Suppressor macrophage (primary cell): ENCODE measurements around the gene DTX2.
"Not testable (repeated sequence)": the region's sequence is repeated elsewhere in the genome, so short reads cannot be mapped to it uniquely, and the experiment has no call there.

Experiments used
- DNase-seq, 4 experiments: peaks; one replicate each; pipeline ENCODE4 v3.0.0-alpha.2; 2020 to 2022
- total RNA-seq, 17 experiments: gene quantifications; one replicate each; lab custom pipeline; 2026; ENCODE audit warnings: mixed read lengths in 6 of 17, inconsistent platforms in 3 of 17; lab: John Stamatoyannopoulos, UW

Gene DTX2
- 7.8 to 55.2 (median 21.0) reads per million in 17 experiments for total RNA-seq

- DNase-seq: not testable (repeated sequence)
These were observed at the start of gene DTX2 for GRCh38 chr7:76461464-76462101. Gene DTX2 (plus strand): TSS chr7:76461709. CDS start chr7:76480510, 18,801 bp downstream.

DNA sequence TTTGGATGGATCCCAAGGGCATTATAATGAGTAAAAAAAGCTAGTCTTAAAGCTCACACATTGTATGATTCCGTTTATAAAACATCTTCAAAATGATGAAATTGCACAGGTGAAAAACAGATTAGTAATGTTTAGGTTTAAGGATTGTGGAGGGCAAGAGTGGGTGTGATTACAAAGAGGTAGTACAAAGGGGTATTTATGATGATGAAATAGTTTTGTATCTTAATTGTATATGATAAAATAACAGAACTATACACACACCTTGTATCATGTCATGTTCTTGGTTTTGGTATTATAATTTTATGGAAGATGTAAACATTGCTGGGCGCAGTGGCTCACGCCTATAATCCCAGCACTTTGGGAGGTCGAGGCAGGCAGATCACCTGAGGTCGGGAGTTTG lies 49.3 kb upstream of the DTX2 start:
- DNase-seq: no peak

GRCh38 chr7:76417654-76418310 lies 43.7 kb upstream of the DTX2 start:
- not testable (repeated sequence) for DNase-seq

DNA sequence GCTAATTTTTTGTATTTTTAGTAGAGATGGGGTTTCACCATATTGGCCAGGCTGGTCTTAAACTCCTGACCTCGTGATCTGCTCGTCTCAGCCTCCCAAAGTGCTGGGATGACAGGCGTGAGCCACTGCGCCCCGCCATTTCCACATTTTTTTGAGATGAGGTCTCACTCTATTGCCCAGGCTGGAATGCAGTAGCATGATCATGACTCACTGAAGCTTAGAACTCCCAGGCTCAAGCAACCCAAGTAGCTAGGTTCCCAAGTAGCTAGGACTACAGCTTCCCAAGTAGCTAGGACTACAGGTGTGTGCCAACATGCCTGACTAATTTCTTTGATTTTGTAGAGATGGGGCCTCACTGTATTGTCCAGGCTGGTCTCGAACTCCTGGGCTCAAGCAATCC lies 40.4 kb upstream of the DTX2 start:
- peak; percentile 54 to 77 (median 72) for DNase-seq

DNA sequence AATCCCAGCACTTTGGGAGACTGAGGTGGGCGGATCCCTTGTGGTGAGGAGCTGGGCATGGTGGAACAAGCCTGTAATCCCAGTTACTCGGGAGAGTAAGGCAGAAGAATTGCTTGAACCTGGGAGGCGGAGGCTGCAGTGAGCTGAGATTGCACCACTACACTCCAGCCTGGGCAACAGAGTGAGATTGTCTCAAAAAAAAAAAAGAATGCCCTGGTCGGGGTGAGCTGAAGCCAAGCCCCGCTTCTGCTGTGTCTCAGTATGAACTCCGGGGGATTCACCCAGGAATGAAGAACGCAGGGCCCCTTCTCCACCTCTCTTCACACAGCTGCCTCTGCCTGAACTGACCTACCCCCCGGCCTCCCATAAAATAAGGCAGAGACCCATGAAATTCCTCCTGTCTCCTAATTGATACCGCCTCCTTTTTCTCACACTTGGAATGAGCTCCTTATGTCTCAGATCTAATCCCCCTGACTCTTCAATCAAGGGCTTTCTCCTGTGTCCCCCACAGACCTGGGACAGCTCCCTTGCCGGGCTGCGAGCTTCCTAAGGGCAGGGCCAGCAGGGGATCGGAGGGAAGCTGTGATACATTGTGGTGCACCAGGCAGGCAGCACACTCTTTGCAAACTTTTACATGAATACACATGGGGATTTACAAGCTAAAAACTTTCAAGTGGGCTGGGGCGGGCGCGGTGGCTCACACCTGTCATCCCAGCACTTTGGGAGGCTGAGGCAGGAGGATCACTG lies 37.7 kb upstream of the DTX2 start:
- DNase-seq: no peak

DNA sequence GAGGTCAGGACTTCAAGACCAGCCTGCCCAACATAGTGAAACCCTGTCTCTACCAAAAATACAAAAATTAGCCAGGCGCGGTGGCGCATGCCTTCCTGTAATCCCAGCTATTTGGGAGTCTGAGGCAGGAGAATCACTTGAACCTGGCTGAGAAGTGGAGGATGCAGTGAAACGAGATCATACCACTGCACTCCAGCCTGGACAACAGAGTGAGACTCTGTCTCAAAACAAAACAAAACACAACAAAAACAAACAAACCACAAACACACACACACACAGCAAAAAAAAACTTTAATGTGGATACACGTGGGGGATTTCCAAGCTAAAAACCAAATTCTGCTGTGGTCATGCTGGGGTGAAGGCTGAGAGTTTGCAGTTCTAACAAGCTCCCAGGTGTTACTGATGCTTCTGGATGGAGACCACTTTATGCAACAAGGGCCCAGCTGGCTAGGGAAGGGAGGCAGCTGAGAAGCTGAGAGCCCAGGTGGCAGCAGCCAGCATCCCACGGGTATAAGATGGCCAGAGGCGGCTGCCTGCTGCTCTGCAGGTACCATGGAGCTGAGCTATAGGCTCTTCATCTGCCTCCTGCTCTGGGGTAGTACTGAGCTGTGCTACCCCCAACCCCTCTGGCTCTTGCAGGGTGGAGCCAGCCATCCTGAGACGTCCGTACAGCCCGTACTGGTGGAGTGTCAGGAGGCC lies 36.9 kb upstream of the DTX2 start, which contains the start of gene ZP3:
ZP3 (plus strand) TSS at position 538 of the 699 bp plus-strand sequence; CDS start at position 553, 15 bp downstream.
- no peak for DNase-seq

DNA sequence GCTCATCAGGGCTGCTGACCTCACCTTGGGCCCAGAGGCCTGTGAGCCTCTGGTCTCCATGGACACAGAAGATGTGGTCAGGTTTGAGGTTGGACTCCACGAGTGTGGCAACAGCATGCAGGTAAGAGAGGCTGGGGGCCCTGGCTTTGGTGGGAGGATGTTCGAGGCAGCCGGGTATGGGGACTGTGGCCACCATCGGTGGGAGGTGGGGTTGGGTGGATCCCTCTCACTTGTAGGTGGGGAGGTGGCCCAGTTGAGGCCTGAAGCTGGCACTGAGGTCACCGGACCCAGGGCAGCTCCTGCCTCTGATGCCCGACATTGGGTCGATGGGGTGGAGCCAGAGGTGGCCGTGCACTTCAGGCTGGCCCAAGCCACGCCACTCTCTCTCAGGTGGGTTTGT lies 36.4 kb upstream of the DTX2 start:
- DNase-seq: no peak

GRCh38 chr7:76425558-76425957 lies 36.0 kb upstream of the DTX2 start:
- DNase-seq: not testable (repeated sequence)

DNA sequence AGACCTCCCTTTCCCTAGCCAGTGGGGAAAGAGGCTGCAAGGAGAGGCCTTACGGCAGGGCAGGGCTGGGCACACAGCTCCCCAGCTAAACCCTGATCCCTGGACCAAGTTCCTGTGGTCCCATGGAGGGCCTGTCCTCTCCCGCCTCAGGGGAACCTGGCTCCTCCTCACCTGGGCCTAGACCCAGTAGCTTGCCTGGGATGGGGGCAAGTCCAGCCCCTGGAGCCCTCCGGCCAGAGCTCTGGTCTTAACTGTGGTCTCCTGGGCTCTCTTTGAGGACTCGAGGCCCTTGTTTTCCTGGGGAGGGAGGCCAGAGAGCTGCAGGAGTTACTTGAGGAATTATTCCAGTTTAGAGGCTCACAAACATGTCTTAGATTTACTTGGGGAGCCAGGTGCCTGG lies 35.3 kb upstream of the DTX2 start:
- DNase-seq: no peak

GRCh38 chr7:76427635-76428034 lies 33.9 kb upstream of the DTX2 start:
- no peak for DNase-seq

DNA sequence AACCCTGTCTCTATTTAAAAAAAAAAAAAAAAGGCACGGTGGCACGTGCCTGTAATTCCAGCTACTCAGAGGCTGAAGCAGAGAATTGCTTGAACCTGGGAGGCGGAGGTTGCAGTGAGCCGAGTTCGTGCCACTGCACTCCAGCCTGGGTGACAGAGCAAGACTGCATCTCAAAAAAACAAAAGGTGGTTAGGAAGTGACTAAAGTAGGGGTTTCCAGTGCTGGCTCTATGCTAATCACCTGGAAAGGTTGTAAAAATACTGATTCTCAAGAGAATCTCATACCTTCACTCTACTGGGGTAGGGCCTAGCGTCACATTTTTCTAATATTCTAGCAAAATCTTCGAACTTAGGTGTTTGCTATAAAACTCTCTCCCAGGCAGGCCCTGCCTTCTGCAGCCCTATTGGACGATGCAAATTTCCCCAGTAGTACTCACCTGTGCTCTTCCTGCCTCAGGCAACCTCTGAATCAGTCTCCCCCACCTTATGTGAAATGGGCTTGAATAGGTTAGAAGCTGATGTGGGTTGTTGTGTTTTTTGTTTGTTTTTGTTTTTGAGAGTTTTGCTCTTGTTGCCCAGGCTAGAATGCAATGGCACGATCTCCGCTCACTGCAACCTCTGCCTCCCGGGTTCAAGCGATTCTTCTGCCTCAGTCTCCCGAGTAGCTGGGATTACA lies 33.2 kb upstream of the DTX2 start:
- DNase-seq: no peak

DNA sequence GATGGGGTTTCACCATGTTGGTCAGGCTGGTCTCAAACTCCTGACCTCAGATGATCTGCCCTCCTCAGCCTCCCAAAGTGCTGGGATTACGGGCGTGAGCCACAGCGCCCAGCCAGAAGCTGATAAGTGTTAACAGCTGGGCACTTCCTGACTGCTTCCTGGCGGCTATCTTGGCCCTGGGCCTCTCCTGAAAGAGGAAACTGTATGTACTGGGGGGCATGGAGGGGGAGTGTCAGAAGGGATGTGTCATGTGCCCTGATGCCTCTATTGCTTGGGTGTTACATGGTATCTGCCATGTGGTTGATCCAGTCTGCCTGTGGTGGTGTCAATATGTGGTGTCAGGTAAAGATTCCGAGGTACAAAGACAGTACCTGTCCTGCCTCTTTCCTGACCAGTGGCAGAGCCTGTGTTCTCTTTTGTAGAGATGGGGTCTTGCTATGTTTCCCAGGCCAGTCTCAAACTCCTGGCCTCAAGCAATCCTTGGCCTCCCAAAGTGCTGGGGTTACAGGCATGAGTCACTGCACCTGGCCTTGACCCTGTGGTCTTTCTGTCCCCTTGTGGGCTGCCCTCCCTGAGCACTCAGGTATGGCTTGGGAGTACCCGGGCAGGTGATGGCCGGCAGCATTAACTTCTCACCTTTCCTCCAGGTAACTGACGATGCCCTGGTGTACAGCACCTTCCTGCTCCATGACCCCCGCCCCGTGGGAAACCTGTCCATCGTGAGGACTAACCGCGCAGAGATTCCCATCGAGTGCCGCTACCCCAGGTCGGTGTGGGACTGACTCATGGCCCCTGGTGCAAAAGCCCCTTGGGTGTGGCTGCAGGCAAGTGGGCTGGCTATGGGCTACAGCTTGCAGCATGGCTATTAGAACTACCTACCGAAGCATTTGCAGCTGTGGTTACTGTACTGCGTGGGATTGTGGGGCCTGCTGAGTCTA lies 32.4 kb upstream of the DTX2 start:
- peak; percentile 49 to 66 (median 64) for DNase-seq

GRCh38 chr7:76430211-76430610 lies 31.3 kb upstream of the DTX2 start:
- DNase-seq: no peak

GRCh38 chr7:76430836-76431235 lies 30.7 kb upstream of the DTX2 start:
- DNase-seq: no peak

DNA sequence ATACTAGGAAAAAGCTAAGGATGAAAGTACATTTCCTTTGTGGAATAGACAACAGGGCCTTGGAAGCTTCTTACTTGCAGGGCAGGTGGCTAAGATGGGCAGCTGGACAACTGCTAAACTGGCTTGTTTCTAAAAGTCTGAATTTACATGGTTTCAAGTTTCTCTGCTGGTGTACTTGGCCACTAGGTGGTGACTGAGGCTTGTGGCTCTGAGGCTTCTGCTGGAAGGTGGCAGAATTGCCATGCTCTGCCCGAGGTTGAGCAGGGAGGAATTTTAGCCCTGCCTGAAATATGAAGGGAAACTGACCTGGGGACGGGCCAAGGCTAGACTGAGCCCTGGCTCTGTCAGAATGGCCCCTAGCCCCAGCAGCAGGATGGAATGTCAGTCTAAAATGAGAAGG lies 23.6 kb upstream of the DTX2 start:
- DNase-seq: peak; percentile 87 to 91 (median 88)

DNA sequence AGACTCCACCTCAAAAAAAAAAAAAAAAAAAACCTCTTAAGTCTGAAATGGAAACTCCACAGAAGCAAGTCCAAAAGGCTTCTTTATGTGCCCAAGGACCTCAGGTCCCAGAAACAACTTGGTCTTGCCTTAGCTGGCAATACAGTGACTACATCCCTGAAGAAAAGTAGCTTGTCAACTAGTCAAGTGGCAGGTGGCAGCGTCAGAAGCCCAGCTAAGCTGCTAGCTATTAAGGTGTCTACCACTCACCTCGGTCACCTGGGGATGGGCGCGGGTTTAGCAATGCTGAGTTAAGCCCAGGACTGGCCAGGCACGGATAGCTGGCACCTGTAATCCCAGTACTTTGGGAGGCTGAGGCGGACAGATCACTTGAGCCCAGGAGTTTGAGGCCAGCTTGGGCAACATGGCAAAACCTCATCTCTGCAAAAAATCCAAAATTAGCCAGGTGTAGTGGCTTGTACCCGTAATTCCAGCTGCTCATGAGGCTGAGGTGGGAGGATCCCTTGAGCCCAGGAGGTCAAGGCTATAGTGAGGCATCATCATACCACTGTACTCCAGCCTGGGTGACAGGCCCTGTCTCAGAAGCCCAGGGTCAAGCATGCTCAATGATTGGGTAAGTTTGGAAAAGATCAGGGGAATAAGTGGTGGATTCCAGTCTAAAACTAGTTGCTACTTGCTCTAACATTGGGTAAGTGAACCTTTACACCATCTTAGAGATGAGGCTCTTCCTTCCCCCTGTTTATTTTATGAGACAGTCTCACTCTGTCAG lies 22.2 kb upstream of the DTX2 start:
- not testable (repeated sequence) for DNase-seq

DNA sequence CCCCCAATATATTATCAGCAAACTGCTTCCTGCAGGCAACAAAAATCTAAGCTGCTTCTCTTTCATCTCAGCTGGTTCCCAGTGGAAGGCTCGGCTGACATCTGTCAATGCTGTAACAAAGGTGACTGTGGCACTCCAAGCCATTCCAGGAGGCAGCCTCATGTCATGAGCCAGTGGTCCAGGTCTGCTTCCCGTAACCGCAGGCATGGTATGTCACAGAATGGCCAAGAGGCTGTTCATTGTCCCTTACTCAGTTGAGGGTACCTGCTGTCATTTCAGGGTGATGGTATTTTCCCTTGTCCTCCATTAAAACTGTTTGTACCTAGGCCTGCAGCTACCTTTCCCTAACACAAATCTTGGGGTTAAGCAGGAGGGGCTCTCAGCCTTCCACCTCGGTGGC lies 21.1 kb upstream of the DTX2 start:
- not testable (repeated sequence) for DNase-seq

DNA sequence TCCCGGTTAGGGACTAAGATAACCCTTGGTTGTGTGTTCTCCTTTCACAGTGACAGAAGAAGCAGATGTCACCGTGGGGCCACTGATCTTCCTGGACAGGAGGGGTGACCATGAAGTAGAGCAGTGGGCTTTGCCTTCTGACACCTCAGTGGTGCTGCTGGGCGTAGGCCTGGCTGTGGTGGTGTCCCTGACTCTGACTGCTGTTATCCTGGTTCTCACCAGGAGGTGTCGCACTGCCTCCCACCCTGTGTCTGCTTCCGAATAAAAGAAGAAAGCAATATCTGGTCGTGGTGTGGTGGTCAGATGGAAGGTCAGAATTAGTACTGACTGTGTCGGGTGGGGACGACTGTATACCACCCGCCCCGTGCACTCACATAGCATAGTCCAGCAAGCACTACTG lies 19.7 kb upstream of the DTX2 start:
- not testable (repeated sequence) for DNase-seq

- not testable (repeated sequence) for DNase-seq
These were observed 18.7 kb upstream of the DTX2 start for GRCh38 chr7:76442664-76443446.
